GM12878 (cell line): ENCODE data around the gene ABCC11.

Experiments used
- ATF7 ChIP-seq: fragments of 450-650 bp; IDR thresholded peaks from 2 replicates; pipeline ENCODE4 v1.6.1; 2016; ENCODE audit warnings: low read depth, mild to moderate bottlenecking
- CTCF ChIP-seq, 3 experiments: IDR thresholded peaks in 2 of 3; conservative IDR thresholded peaks in 1 of 3; 2 replicates each; pipeline ENCODE4 v1.5.1; 2011; ENCODE audit warnings: low read depth in 3 of 3, low read length in 3 of 3, mild to moderate bottlenecking in 3 of 3, control low read depth in 2 of 3, moderate library complexity in 2 of 3, inconsistent platforms in 1 of 3, mixed read lengths in 1 of 3; ENCODE audit not compliant: control insufficient read depth in 2 of 3, insufficient read depth in 1 of 3; ENCODE audit errors: extremely low read depth in 1 of 3
- DPF2 ChIP-seq: fragments of 450-650 bp; IDR thresholded peaks from 2 replicates; pipeline ENCODE4 v1.6.1; 2017; ENCODE audit warnings: mild to moderate bottlenecking
- NRF1 ChIP-seq: conservative IDR thresholded peaks from 2 replicates; pipeline ENCODE4 v1.6.1; 2011; ENCODE audit warnings: mild to moderate bottlenecking, low read depth, low read length, improper control_type of control experiment
- SMC3 ChIP-seq: IDR thresholded peaks from 2 replicates; pipeline ENCODE4 v1.6.1; 2011; ENCODE audit warnings: low read length, improper control_type of control experiment, borderline replicate concordance

DNA sequence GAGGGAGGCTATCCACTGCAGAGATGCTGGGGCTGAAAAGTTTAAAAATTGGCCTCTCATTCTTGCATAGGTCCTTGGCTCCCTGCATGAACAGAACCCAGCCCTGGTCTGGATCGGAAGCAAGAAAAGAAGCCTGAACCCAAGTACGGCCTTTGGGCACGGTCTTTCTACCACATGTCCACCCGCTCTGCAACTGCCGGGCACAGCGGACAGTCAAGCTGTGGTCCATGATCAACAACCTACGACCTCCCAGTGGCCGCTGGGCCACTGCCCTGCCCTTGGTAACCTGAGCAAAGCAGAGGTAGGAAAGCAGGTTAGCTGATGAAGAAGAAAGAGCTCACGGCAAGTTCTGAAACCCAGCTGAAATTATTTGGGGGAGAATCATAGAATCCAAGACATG, 95.1 kb downstream of the ABCC11 start:
- no peak for TF ChIP-seq SMC3
- no peak for TF ChIP-seq NRF1
- no peak for TF ChIP-seq CTCF (IDR thresholded peaks at IDR 0.05 in 2 of 3, conservative IDR thresholded peaks at IDR 0.05 in 1 of 3; ENCODE audit: control insufficient read depth in 2 of 3, extremely low read depth in 1 of 3, insufficient read depth in 1 of 3, low read depth in 3 of 3, low read length in 3 of 3)
- TF ChIP-seq DPF2, result no peak
- TF ChIP-seq ATF7, result no peak
